ENCODE measurements around the gene RPL14.

Gene RPL14

DNA sequence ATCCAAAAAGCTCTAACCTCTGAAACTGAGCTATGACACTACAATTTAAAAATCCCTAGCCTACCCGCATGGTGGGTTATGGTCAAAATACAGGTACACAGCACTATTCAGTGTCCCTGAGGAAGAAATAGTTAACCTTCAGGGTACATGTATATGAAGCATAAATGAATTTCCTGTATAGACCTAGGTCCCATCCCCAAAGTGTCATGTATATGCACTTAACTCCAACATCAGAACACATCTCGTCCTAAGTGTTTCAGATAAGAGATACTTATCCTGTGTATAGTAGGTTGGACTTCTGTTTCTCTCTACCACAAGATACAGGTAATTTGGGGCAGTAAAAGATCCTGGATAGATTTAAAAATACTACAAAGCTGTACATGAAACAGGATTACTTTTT is 6.4 kb downstream of the RPL14 start:
- DNase-seq (ENCODE audit: low read depth): no peak

DNA sequence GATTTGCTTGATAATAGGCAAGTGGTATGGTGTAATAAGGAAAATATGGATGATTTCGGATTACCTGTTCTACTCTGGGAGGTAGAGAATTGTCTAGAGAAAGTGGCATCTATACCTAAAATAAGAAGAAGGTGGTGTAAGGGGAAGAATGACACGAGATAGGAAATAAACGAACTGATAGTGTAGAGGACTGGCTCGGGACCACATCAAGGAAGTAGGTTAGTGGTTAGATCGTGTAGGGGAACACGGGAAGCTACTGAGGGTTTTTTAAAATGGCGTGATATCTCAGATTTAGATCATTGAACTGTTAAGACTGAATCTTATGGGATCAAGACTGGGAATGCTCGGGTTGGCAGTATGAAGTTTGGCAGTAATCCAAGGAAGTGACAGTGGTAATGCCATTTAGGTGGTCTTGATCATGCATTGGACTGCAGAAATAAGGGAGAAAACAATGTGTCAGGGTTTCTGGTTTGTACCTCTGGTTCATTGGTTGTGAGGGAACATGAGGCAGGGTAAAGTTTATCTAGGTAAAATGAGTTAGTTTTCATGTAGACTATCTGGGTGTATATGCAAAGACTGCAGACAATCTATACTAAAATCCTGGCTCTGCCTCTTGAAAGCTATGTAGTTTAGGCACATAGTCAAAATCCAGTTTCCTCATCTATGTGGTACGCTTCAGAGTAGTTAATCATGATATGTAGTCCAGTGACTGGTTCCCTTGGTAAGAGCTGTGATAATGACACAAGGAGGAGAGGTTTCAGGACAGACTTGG is 7.4 kb downstream of the RPL14 start:
- DNase-seq (ENCODE audit: low read depth): no peak

DNA sequence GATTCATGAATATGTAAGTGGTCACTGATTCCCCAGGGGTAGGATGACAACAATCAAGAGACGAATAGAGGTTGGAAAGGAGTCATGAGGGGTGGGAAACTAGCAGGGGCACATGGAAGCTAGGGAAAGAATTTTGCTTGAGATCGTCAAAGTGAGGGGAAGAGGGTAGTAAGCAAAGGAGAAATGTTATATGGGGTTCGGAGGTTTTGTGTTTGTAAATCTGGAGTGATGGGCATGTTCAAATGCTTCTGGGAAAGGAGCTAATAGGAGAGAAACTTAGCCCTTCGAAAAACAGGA is 7.9 kb downstream of the RPL14 start:
- no peak for DNase-seq (ENCODE audit: low read depth)

DNA sequence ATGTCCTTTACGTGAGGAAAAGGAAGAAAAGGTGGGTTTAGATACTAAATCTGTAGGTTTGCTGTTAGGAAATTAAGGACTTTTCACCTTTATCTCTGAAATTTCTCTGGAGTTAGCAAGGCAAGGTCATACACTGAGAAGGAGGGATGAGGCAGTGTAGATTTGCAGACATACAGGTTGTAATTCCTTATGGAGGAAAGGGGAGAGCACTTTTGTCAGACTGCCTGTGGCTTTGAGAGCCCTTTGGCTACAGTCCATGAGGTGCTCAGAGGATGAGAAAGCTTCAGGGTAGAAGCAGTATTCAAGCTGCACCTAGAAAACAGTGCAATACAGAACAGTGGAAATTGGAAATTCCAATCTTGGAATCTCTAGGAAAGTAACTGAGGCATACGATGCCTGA is 8.3 kb downstream of the RPL14 start:
- DNase-seq (ENCODE audit: low read depth): no peak

DNA sequence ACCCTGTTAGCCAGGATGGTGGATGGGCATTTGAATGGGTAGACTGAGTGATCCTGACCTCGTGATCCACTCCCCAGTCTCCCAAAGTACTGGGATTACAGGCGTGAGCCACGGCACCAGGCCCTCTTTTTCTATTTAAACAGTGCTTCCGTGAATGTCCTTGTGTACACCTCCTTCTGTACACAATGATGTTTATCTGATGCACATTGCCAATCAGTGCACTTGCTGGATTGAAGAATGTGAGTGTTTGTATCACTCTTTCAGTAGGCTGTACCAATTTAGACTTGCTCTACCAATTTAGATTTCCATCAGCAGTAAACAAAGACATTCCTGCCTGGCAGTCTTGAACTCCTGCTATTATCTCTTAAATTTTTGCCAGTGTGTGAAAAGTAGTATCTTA is 10.9 kb downstream of the RPL14 start:
- DNase-seq (ENCODE audit: low read depth): no peak

DNA sequence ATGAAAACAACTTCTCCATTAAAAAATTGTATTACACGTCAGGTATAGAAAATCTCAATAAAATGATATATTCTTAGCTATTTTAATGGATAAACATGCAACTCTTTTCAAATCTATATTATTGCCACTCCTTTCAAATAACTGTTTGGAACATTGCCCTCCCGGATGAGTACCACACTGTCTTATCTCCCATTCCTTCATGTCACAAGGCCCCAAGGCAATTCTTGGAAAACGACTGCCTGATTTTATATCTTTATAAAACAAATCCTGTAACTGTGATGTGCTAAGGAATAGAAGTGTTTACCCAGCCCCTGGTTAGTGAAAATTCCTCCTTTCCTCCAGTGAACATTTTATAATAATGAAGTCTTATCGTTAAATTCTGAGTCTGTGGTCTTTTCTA is 13.6 kb downstream of the RPL14 start:
- no peak for DNase-seq (ENCODE audit: low read depth)

DNA sequence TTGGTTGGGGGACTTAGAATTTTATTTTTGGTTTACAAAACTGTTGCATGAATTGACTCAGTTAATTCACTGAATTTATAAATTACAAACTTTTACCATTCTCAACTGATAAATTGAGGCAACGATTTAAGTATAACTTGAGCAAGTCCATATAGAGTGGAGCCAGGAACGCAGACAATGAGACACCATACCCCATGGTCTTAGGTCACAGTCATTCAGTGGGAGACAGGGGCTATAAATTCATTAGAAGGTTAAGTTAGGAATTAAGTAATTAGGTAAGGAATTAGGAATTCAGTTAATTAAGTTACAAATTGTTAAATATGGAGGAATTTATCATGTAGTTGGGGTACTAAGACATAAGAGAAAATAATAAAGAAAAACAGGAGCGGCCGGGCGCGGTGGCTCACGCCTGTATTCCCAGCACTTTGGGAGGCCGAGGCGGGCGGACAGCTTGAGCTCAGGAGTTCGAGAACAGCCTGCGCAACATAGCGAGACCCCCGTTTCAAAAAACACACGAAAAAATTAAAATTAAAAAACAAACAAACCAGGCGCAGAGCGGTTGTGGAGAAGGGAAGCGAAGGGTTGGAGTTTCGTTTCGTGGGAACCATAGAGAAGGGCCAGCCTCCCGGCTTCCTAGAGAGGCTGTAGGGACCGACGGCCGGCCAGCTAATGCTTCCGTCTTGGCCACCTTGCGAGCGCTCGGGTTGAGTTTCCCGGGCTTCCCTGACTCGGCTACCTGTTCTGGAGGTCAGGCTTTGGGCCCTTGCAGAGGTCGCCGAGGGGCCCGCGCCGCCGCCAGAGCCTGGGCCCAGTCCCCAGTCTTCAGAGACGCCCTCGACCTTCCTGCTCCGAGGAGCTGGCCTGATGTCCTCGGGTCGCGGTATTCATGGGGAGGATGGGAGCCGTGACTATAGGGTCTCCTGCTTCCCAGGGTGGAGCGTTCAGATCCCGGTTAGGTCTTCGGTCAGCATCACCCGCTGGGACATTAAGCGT is 19.6 kb downstream of the RPL14 start, which contains the start of gene ZNF619:
TSS of gene ZNF619 (plus strand) at position 645 of the 993 bp plus-strand sequence. CDS start 858 bp downstream, outside the sequence.
- DNase-seq (ENCODE audit: low read depth): peak; percentile 21

DNA sequence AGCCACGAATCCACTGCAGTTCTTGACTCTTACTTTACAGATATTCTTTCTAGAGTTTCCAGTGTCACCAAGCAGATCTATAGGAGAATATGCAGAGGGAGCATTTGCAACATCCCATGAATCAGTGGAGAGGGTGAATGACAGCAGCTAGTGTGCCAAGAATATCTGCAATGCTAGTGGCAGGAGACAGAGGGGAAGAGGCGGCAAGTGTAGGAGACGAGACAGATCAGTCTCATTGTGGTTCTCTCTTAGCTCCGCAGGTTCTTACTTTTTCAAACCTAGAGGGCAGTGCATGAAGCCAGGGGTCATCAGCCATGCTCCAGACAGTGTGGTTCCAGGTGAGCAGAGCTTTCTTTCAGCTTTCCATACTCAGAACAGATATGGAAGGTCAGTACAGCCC is 20.5 kb downstream of the RPL14 start:
- no peak for DNase-seq (ENCODE audit: low read depth)

DNA sequence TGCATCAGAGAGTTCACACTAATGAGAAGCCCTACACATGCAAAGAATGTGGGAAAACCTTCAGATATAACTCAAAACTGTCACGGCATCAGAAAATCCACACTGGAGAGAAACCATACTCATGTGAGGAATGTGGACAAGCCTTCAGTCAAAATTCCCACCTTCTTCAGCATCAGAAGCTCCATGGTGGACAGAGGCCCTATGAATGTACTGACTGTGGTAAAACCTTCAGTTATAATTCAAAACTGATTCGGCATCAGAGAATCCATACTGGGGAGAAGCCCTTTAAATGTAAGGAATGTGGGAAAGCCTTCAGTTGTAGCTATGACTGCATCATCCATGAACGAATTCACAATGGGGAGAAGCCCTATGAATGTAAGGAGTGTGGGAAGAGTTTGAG is 30.0 kb downstream of the RPL14 start:
- DNase-seq (ENCODE audit: low read depth): no peak

DNA sequence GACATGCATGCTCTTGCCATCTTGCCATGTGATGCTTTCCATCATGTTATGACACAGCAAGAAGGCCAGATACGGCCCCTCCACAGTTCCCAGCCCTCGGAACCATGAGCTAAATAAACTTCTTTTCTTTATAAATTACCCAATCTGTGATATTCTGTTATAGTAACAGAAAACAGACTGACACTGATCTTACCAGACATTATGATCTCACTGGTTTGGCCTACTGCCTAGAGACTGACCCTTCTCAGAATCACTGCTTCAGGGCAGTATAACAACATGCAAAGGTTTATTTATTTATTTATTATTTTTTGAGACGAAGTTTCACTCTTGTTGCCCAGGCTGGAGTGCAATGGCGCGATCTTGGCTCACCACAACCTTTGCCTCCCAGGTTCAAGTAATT is 33.8 kb downstream of the RPL14 start:
- no peak for DNase-seq (ENCODE audit: low read depth)

DNA sequence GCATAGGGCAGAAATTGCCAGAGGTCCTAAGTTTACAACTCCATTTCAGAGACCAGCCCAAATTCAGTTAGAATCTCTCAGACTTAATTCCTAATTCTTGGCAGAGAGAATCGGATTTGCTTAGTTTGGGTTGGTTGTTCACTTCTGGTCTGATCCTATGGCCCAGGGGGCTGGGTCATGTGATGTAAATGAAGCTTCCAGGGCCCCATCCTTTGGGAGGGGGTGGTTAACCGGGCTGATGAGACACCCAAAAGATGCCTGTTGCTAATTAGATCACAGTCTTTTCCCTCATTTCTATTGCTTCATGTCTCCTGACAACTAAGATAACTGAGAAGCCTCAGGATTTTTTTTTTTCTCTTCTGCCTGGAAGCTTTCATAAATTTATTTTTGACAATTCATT is 37.6 kb downstream of the RPL14 start:
- DNase-seq (ENCODE audit: low read depth): no peak

DNA sequence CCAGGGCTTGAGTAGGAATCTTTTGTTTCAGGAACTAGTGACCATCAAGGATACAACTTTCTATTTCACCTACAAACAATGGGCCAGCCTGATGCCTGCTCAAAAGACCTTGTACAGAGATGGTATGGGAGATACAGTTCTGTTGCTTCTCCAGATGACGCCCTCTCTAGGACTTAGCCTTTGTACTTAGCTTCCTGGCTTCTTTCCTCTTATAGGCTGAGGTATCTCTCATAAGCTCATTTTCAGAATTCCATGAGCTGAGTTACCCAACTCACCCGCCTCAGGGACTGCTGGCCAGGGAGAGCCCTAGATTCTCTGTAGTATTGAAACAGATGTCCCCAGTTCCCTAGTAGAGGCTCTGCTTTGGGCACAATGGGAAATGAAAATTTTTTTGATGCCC is 40.1 kb downstream of the RPL14 start:
- DNase-seq (ENCODE audit: low read depth): no peak

DNA sequence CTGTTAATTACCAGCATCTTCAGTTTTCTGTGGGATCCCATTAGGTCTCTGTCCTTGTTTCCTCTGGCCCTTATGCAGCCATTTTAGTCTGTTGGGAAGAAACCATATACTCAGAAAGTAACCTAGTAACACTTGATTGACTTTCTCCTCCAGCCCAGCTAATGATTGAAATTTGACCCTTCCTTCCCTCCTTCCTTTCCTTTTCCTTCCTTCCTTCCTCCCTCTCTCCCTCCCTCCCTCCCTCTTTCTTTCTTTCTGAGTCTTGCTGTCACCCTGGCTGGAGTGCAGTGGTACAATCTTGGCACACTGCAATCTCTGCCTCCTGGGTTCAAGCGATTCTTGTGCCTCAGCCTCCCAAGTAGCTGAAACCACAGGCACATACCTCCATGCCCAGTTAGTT is 42.8 kb downstream of the RPL14 start:
- DNase-seq (ENCODE audit: low read depth): no peak

DNA sequence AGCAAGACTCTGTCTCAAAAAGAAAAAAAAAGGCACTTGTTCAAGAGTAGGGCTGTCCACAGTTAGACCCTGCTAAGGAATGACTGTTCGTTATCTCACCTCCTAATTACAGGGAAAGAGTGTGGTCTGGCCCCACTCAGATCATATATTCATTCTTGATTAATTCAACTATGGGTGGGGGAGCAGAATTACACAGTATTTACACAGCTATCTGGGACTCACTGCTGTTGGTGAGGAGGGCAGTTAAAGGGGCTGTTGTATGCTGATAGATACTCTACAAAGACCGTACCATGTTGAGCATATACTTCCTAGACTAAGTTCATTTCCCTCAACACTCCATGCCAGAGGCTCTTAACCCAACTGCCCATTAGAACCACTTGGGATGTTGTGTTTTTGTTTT is 44.9 kb downstream of the RPL14 start:
- DNase-seq (ENCODE audit: low read depth): no peak

DNA sequence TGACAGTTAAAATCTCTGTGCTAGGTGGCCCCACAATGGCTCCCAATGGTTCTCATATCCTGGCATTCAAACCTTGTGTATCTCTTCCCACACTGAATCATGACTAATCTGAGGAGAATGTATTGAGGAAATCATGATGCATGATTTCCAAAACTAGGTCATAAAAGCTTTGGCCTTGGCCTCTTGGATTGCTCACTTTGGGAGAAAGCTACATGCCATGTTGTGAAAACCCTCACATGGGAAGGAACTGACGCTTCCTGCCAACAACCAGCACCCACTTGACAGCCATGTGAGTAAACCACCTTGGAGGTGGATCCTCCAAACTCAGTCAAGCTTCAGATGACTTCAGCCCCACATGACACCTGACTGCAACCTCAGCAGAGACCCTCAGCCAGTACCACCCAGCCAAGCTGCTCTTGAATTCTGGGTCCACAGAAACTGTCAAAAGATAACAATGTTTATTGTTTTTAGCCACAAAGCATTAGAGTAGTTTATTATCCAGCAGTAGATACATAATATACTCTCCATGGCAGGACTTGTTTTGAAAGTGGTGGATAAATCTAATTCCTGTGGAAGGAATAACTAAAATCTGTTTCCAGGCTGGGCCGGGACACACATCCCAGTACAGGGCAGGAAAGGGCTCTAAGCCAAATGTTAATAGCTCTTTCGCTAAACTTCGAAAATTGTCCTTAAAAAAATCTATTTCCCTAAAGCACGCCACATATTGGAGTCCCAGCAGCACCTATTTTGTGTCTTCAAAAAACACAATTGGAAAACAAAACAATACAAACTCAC is 47.7 kb downstream of the RPL14 start:
- no peak for DNase-seq (ENCODE audit: low read depth)

DNA sequence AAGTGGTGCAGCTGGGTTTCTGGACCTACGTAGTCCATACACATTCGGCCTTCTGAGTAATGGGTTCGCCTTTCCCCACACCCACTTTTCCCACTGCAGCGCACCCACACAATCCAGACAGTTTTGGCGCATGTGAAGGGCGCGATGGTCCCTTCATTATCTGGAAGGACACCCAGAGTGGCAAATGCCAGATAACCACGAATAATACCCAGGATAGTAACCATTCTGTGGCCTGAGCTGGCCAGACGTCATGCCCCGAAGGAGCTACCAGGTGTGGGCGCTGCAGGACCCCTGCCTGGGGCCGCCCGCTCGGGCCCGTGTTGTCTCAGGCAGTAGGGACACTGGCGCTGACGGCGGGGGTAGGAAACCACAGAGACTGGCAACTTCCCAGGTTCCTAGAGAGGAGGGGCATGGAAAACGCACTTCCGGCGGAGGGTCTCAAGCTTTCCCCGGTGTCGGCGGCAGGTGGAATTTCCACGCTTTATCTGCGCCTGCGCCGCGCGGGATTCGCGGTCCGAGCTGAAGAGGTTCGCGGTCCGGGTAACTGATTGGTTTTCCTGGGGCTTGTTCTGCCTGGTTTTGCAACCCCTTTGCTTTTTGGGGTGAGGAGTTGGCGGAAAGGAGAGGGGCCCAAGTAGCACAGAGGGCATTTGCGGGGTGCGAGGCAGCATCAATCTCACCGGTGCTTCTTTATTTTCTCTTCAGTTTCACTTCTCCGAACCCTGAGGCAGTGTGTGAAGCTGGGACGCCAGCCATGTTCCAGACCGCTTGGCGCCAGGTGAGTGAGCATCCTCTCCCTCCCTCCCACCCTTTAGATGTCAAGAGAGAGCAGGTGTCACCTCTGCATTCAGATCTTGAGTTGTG is 48.7 kb downstream of the RPL14 start, which contains the start of gene ZNF620:
TSS of gene ZNF620 (plus strand) at position 441 of the 864 bp plus-strand sequence. CDS start at position 755, 314 bp downstream.
- peak; percentile 10 for DNase-seq (ENCODE audit: low read depth)

DNA sequence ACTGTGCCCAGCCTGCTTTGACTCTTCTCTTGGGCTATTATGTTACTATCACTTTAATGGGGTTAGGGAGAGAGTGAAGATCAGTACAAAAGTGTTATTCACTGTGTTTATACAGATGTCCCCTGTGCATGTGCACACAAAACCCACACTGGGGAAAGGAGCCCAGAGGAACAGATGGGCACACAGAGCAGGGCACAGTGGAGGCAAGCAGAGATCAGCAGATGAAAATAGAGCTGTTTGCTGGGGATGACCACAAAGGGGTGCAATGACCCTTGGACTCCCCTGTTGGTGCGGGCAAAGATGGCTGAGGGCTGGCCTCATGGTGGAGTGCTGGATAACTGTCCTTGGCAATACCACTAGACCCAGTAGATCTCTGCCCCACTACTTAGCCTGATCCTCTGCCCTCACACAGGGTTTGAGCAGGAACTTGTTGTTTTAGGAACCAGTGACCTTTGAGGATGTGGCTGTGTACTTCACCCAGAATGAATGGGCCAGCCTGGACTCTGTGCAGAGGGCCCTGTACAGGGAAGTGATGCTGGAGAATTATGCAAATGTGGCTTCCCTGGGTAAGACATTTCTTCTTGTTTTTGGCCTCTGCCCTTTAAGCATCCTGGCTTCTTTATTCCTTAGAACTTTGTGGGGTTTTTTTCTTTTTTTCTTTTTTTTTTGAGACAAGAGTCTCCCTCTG is 54.0 kb downstream of the RPL14 start:
- DNase-seq (ENCODE audit: low read depth): no peak

DNA sequence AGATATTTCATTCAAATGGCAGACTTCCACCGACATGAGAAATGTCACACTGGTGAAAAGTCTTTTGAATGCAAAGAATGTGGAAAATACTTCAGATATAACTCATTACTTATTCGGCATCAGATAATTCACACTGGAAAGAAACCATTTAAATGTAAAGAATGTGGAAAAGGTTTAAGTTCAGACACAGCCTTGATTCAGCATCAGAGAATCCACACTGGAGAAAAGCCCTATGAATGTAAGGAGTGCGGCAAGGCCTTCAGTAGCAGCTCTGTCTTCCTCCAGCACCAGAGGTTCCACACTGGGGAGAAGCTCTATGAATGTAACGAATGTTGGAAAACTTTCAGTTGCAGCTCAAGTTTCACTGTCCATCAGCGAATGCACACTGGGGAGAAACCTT is 59.1 kb downstream of the RPL14 start:
- no peak for DNase-seq (ENCODE audit: low read depth)

DNA sequence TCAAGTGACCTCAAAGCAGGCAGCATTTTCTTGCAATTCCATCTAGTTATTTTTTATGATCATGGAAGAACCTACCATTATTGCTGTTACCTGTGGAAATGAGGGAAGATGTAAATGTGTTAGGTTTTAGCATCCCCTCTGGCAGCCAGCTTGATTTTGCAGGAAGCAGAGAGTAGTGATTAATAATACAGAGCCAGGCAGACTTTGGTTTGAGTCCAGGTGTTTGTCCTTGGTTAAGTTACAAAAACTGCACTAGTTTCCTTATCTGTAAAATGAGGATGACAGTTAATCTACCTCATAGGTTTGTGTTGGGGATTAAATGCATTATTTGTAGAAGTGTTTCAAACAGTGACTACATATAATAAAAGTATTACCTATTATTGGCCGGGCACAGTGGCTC is 60.9 kb downstream of the RPL14 start:
- no peak for DNase-seq (ENCODE audit: low read depth)
